Right lobe of liver (tissue), 6 donors: ENCODE measurements around the gene PTPRD. TPM values are rescaled to one million over a fixed set of nuclear protein-coding genes. Genes with fewer than 3 reads are reported as not detected.
"Not testable (repeated sequence)": the region's sequence is repeated elsewhere in the genome, so short reads cannot be mapped to it uniquely, and the experiment has no call there.

Experiments used
- ATAC-seq, 4 donors: fragments of 200-7000 bp; cut with Tn5 transposase; one replicate each; pipeline ENCODE4 v1.9.1; 2020; ENCODE audit warnings: mild to moderate bottlenecking in 4 of 4, moderate library complexity in 4 of 4
- DNase-seq, 3 donors: peaks; one replicate each; pipeline ENCODE4 v3.0.0-alpha.2; 2020
- H3K27ac ChIP-seq, 3 donors: fragments of 200-600 bp; one replicate each; pipeline ENCODE4 v1.8.0; 2022
- H3K27me3 ChIP-seq, 2 donors: fragments of 200-600 bp; one replicate each; pipeline ENCODE4 v1.8.0; 2022
- H3K36me3 ChIP-seq, 4 donors: fragments of 200-600 bp; sonication (generic) in 1 of 4; one replicate each; pipeline versions ENCODE4 v1.5.1 to v1.8.0; 2017 to 2022; ENCODE audit warnings: control low read depth in 1 of 4
- H3K4me1 ChIP-seq, 4 donors: fragments of 200-600 bp; sonication (generic) in 1 of 4; one replicate each; pipeline versions ENCODE4 v1.5.1 to v1.8.0; 2017 to 2022; ENCODE audit warnings: control low read depth in 1 of 4
- H3K4me3 ChIP-seq, 3 donors: fragments of 200-600 bp; one replicate each; pipeline ENCODE4 v1.8.0; 2022
- H3K9me3 ChIP-seq, 4 donors: fragments of 200-600 bp; sonication (generic) in 1 of 4; one replicate each; pipeline versions ENCODE4 v1.5.1 to v1.8.0; 2017 to 2022; ENCODE audit warnings: control low read depth in 1 of 4
- POLR2A ChIP-seq: fragments of 450-650 bp; IDR thresholded peaks from one replicate; pipeline ENCODE4 v1.6.1; 2017; ENCODE audit warnings: antibody characterized with exemption, mild to moderate bottlenecking
- WGBS: methylation state at CpG from one replicate; pipeline ENCODE4 v1.1.6; 2018; ENCODE audit warnings: low coverage, low lambda C conversion rate; ENCODE audit not compliant: insufficient coverage; ENCODE audit errors: missing lambda C conversion rate; 5-methylcytosine and 5-hydroxymethylcytosine counted together
- intact Hi-C, 2 donors: fragments of 100-400 bp; cut with DNase I; formaldehyde crosslinking; loops; one replicate each; pipeline versions ENCODE4 v1.11.2 to v1.14.1; 2022
- total RNA-seq, 6 experiments: library from RNA; depleted of rRNA in 2 of 6; stranded (reverse); fragments of >200 nt in 2 of 6; fragmentation: NEBNext Ultra II Directional in 3 of 6; extraction: Animal tissue kit (Norgen Biotek cat#: 25700) in 3 of 6; gene quantifications; one replicate each; pipeline versions ENCODE4 v1.1.0 to v1.2.4, GENCODE V29; 2016 to 2023
- TF ChIP-seq, protein P1 (sequence below), 4 donors: fragments of 200-600 bp in 3 of 4; fragments of 450-650 bp in 1 of 4; IDR thresholded peaks; one replicate each; pipeline versions ENCODE4 v1.5.1 to v1.8.0; 2016 to 2022; ENCODE audit warnings: antibody characterized with exemption in 4 of 4, mild to moderate bottlenecking in 2 of 4
- donor health status: DM: no; HTN: yes; CAD: no.
- donor health status: DM: no; HTN: no; CAD: no.
- donor health status: DM: no; HTN: no; CAD: no.
- donor health status: DM: no; HTN: yes; CAD: no.
- donor health status: DM: no; HTN: yes; CAD: no.

PTPRD gene
- total RNA-seq, 6 experiments from 2014 or later: 5.4 to 29.8 (median 13.9) TPM

DNA sequence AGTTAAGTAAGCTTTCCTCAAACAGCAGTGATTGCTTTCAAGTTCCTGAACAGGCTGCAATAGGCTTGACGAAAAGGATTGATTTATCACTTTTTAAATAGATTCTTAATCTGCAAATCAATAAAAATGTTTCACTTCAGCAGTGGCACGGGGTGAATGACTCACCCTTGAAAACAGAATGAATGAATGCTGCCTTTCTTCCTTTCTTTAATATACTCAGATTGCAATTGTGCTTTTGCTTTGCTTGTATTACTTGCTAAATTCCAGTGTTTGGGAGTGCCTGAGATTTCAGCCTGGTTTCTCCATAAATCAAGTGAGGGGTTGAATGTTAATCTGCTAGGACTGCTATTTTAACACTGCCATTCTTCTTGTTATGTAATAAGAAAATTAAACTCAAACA, 1293.8 kb downstream of the PTPRD start:
- H3K4me3 ChIP-seq: no peak overlapping the region
- H3K4me1 ChIP-seq: no peaks in the 10 kb centered on the region
- 21% methylated on average over 2 of the region's 2 CpGs for WGBS
- ATAC-seq (no peak), DNase-seq (no peak)
- no peaks in the 10 kb centered on the region for H3K36me3 ChIP-seq
- H3K9me3 ChIP-seq: no peaks in the 10 kb centered on the region
- no peaks in the 10 kb centered on the region for H3K27me3 ChIP-seq
- H3K27ac ChIP-seq: no peak overlapping the region
- intact Hi-C loops: no loop called here
- TF ChIP-seq, protein P1, sequence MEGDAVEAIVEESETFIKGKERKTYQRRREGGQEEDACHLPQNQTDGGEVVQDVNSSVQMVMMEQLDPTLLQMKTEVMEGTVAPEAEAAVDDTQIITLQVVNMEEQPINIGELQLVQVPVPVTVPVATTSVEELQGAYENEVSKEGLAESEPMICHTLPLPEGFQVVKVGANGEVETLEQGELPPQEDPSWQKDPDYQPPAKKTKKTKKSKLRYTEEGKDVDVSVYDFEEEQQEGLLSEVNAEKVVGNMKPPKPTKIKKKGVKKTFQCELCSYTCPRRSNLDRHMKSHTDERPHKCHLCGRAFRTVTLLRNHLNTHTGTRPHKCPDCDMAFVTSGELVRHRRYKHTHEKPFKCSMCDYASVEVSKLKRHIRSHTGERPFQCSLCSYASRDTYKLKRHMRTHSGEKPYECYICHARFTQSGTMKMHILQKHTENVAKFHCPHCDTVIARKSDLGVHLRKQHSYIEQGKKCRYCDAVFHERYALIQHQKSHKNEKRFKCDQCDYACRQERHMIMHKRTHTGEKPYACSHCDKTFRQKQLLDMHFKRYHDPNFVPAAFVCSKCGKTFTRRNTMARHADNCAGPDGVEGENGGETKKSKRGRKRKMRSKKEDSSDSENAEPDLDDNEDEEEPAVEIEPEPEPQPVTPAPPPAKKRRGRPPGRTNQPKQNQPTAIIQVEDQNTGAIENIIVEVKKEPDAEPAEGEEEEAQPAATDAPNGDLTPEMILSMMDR (IDR thresholded peaks at IDR 0.05): no peak
- no peak for TF ChIP-seq POLR2A

DNA sequence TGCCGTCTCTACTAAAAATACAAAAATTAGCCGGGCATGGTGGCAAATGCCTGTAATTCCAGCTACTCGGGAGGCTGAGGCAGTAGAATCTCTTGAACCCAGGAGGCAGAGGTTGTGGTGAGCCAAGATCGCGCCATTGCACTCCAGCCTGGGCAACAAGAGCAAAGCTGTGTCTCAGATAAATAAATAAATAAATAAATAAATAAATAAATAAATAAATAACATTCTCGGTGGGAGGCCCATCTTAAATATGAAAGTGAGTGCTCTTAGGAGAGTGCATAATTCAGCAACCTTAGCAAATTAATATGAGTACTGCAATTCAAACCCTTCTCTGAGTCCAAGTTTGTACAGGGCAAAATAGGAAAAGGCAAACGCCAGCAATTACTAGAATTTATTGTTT, 1302.1 kb downstream of the PTPRD start:
- 58% methylated on average over 5 of the region's 7 CpGs for WGBS
- DNase-seq, H3K9me3 ChIP-seq, H3K36me3 ChIP-seq, H3K4me1 ChIP-seq, H3K27me3 ChIP-seq, ATAC-seq, intact Hi-C loops, H3K4me3 ChIP-seq, H3K27ac ChIP-seq: not testable (repeated sequence)

DNA sequence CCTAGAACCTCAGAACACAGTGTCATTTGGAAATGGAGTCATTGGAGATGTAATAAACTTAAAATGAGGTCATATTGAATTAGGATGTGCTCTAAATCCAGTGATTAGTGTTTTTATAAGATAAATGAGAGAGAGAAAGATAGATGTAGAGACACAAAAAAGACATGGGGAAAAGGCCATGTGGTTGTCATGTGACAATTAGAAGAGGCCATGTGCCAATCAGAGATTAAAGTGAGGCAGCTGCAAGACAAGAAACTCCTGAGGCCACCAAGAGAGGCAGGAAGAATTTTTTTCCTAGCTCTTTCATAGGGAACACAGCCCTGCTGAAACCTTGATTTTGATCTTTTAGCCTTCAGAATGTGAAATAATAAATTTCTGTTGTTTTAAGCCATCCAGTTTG, 1307.2 kb downstream of the PTPRD start:
- no peaks in the 10 kb centered on the region for H3K27me3 ChIP-seq
- H3K4me1 ChIP-seq: no peaks in the 10 kb centered on the region
- ATAC-seq (no peak), DNase-seq (no peak)
- no peak overlapping the region for H3K4me3 ChIP-seq
- H3K36me3 ChIP-seq: no peaks in the 10 kb centered on the region
- intact Hi-C loops: no loop called here
- no peak overlapping the region for H3K27ac ChIP-seq
- TF ChIP-seq, protein P1 (IDR thresholded peaks at IDR 0.05): no peak
- no peak for TF ChIP-seq POLR2A
- H3K9me3 ChIP-seq: no peaks in the 10 kb centered on the region

DNA sequence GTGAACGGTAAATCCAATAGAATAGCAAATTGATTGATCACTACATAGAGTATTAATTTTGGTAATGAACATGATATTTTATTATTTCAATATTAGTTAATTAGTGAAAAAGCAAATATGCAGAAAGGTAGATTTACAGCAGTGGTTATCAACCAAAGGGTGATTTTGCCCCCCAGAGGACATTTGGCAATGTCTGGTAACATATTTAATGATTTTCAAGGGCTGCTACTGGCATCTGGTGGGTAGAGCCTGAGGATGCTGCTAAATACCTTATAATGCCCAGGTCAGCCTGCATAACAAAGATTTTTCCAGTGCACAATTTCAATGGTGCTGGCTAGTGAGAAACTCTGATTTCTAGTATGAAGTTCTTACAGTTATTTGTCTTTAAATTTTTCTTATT, 1313.7 kb downstream of the PTPRD start:
- no peak for DNase-seq
- TF ChIP-seq, protein P1 (IDR thresholded peaks at IDR 0.05): no peak
- no peak for TF ChIP-seq POLR2A
- H3K27ac ChIP-seq: no peak overlapping the region
- no peaks in the 10 kb centered on the region for H3K4me1 ChIP-seq
- intact Hi-C loops: no loop called here
- H3K4me3 ChIP-seq: no peak overlapping the region
- no peaks in the 10 kb centered on the region for H3K9me3 ChIP-seq
- no peaks in the 10 kb centered on the region for H3K36me3 ChIP-seq
- ATAC-seq: no peak
- WGBS: 62% methylated on average over 1 of the region's 1 CpG
- no peaks in the 10 kb centered on the region for H3K27me3 ChIP-seq

DNA sequence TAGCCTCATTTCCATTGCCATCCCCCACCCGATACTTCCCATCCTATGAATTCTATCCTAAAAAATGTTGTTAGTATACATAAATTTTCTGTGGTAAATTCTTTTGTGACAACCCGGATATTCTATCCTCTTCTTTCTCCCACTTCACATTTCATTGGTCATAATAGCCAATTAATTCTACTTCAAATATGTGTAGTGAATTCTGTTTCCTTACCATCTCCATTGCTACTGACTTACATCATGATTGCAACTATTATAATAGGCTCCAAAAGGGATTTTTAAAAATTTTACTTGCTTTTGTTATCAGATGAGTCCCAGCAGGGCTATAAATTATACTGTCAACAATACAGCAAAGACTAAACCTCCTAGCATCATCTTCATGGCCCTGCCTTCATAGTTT, 1326.8 kb downstream of the PTPRD start:
- no peaks in the 10 kb centered on the region for H3K9me3 ChIP-seq
- H3K27ac ChIP-seq: no peak overlapping the region
- 54% methylated on average over 2 of the region's 2 CpGs for WGBS
- no peaks in the 10 kb centered on the region for H3K4me1 ChIP-seq
- ATAC-seq (no peak), DNase-seq (no peak)
- TF ChIP-seq POLR2A: no peak
- TF ChIP-seq, protein P1 (IDR thresholded peaks at IDR 0.05): no peak
- H3K36me3 ChIP-seq: no peaks in the 10 kb centered on the region
- no peak overlapping the region for H3K4me3 ChIP-seq
- intact Hi-C loops: no loop called here
- no peaks in the 10 kb centered on the region for H3K27me3 ChIP-seq
